Measurements from ENCODE around the gene CCDC169. TPM values are rescaled to one million over a fixed set of nuclear protein-coding genes. Genes with fewer than 3 reads are reported as not detected.

CCDC169 gene
- polyA plus RNA-seq = 3.0 TPM
- long read RNA-seq, donor 1, partial matches to known transcripts = 0 of 1 reads
- long read RNA-seq, donor 1, other reads (novel, unspliced or antisense) = 0 of 1 reads
- long read RNA-seq, donor 2, partial matches to known transcripts = 0 of 2 reads
- long read RNA-seq, donor 2, other reads (novel, unspliced or antisense) = 0 of 2 reads
- long read RNA-seq, donor 3 = 0 reads
- long read RNA-seq, donor 4, partial matches to known transcripts = 0 of 1 reads
- long read RNA-seq, donor 4, other reads (novel, unspliced or antisense) = 0 of 1 reads
- long read RNA-seq, donor 5 = 0 reads
- long read RNA-seq, donor 6, partial matches to known transcripts = 0 of 1 reads
- long read RNA-seq, donor 6, other reads (novel, unspliced or antisense) = 0 of 1 reads
- long read RNA-seq, donor 7 = 0 reads
- long read RNA-seq, donor 8 = 0 reads
- long read RNA-seq, donor 9 = 0 reads
- long read RNA-seq, donor 10 = 0 reads
- long read RNA-seq, donor 11 = 0 reads

GRCh38 chr13:36297366-36298338 lies at the start of gene CCDC169:
CCDC169 (minus strand) TSS chr13:36297814; CDS start chr13:36297719, 95 bp downstream.
- Histone ChIP-seq H3K36me3 (ENCODE audit: control insufficient read depth, insufficient read depth, low read length) (no peaks in the 10 kb centered on the region), H3K4me1 (ENCODE audit: control insufficient read depth, insufficient read depth, low read length) (no peaks in the 10 kb centered on the region), H3K27me3 (ENCODE audit: control insufficient read depth, insufficient read depth, low read length) (peaks cover 3% of the 10 kb centered on the region), H3K4me3 (ENCODE audit: low read length) (peak within 1 kb of the TSS; percentile 75), H3K9me3 (ENCODE audit: control insufficient read depth, low read depth, low read length) (no peaks in the 10 kb centered on the region), H3K27ac (ENCODE audit: low read length) (peak within 1 kb of the TSS; percentile 37)
- WGBS (ENCODE audit: insufficient coverage, low lambda C conversion rate) = no CpG with 5 or more reads among the region's 53 CpGs
- DNase-seq = peak; percentile 56 to 84

GRCh38 chr13:36346222-36347083 lies 48.8 kb upstream of the CCDC169 start, which contains the start of gene SPART:
SPART (minus strand) TSS chr13:36346394; CDS start chr13:36335830, 10,564 bp downstream.
- peak within 1 kb of the TSS; percentile 98 for H3K27ac ChIP-seq (ENCODE audit: low read length)
- peak within 1 kb of the TSS; percentile 83 for H3K4me3 ChIP-seq (ENCODE audit: low read length)
- peak; percentile 86 to 88 for DNase-seq
- no peaks in the 10 kb centered on the region for H3K9me3 ChIP-seq (ENCODE audit: control insufficient read depth, low read depth, low read length)
- no CpG with 5 or more reads among the region's 86 CpGs for WGBS (ENCODE audit: insufficient coverage, low lambda C conversion rate)
- H3K36me3 ChIP-seq (ENCODE audit: control insufficient read depth, insufficient read depth, low read length) = no peaks in the 10 kb centered on the region
- peaks cover 3% of the 10 kb centered on the region for H3K4me1 ChIP-seq (ENCODE audit: control insufficient read depth, insufficient read depth, low read length)
- H3K27me3 ChIP-seq (ENCODE audit: control insufficient read depth, insufficient read depth, low read length) = peaks cover 6% of the 10 kb centered on the region

GRCh38 chr13:36345438-36346221 lies 48.0 kb upstream of the CCDC169 start:
- DNase-seq = peak; percentile 59 to 77
- Histone ChIP-seq H3K4me3 (ENCODE audit: low read length) (peak overlapping the region; percentile 83), H3K27ac (ENCODE audit: low read length) (peak overlapping the region; percentile 98), H3K36me3 (ENCODE audit: control insufficient read depth, insufficient read depth, low read length) (no peaks in the 10 kb centered on the region), H3K4me1 (ENCODE audit: control insufficient read depth, insufficient read depth, low read length) (peaks cover 3% of the 10 kb centered on the region), H3K9me3 (ENCODE audit: control insufficient read depth, low read depth, low read length) (no peaks in the 10 kb centered on the region), H3K27me3 (ENCODE audit: control insufficient read depth, insufficient read depth, low read length) (peaks cover 6% of the 10 kb centered on the region)
- no CpG with 5 or more reads among the region's 50 CpGs for WGBS (ENCODE audit: insufficient coverage, low lambda C conversion rate)

- 39% methylated on average over 5 of the region's 14 CpGs for WGBS (ENCODE audit: insufficient coverage, low lambda C conversion rate)
- Histone ChIP-seq H3K36me3 (ENCODE audit: control insufficient read depth, insufficient read depth, low read length) (no peaks in the 10 kb centered on the region), H3K4me3 (ENCODE audit: low read length) (peak overlapping the region; percentile 83), H3K27me3 (ENCODE audit: control insufficient read depth, insufficient read depth, low read length) (peaks cover 6% of the 10 kb centered on the region), H3K27ac (ENCODE audit: low read length) (peak overlapping the region; percentile 98), H3K4me1 (ENCODE audit: control insufficient read depth, insufficient read depth, low read length) (peaks cover 3% of the 10 kb centered on the region), H3K9me3 (ENCODE audit: control insufficient read depth, low read depth, low read length) (no peaks in the 10 kb centered on the region)
- DNase-seq = no peak
Observed at GRCh38 chr13:36344886-36345437, 47.3 kb upstream of the CCDC169 start.

- 88% methylated on average over 4 of the region's 6 CpGs for WGBS (ENCODE audit: insufficient coverage, low lambda C conversion rate)
- Histone ChIP-seq H3K36me3 (ENCODE audit: control insufficient read depth, insufficient read depth, low read length) (no peaks in the 10 kb centered on the region), H3K27ac (ENCODE audit: low read length) (peak overlapping the region; percentile 98), H3K4me3 (ENCODE audit: low read length) (no peak overlapping the region), H3K9me3 (ENCODE audit: control insufficient read depth, low read depth, low read length) (no peaks in the 10 kb centered on the region), H3K4me1 (ENCODE audit: control insufficient read depth, insufficient read depth, low read length) (peaks cover 3% of the 10 kb centered on the region), H3K27me3 (ENCODE audit: control insufficient read depth, insufficient read depth, low read length) (peaks cover 6% of the 10 kb centered on the region)
- peak in 1 of 2 donors; percentile 15 for DNase-seq
Observed at GRCh38 chr13:36344173-36344572, 46.6 kb upstream of the CCDC169 start.

GRCh38 chr13:36343766-36344165 lies 46.2 kb upstream of the CCDC169 start:
- no peak overlapping the region for H3K4me3 ChIP-seq (ENCODE audit: low read length)
- H3K9me3 ChIP-seq (ENCODE audit: control insufficient read depth, low read depth, low read length) = no peaks in the 10 kb centered on the region
- no peaks in the 10 kb centered on the region for H3K36me3 ChIP-seq (ENCODE audit: control insufficient read depth, insufficient read depth, low read length)
- H3K27me3 ChIP-seq (ENCODE audit: control insufficient read depth, insufficient read depth, low read length) = peaks cover 6% of the 10 kb centered on the region
- DNase-seq = no peak
- H3K4me1 ChIP-seq (ENCODE audit: control insufficient read depth, insufficient read depth, low read length) = peaks cover 3% of the 10 kb centered on the region
- no peak overlapping the region for H3K27ac ChIP-seq (ENCODE audit: low read length)
- WGBS (ENCODE audit: insufficient coverage, low lambda C conversion rate) = no CpG with 5 or more reads among the region's 3 CpGs

GRCh38 chr13:36342715-36343114 lies 45.1 kb upstream of the CCDC169 start:
- H3K27me3 ChIP-seq (ENCODE audit: control insufficient read depth, insufficient read depth, low read length) = peaks cover 6% of the 10 kb centered on the region
- no peak for DNase-seq
- peaks cover 3% of the 10 kb centered on the region for H3K4me1 ChIP-seq (ENCODE audit: control insufficient read depth, insufficient read depth, low read length)
- no peaks in the 10 kb centered on the region for H3K36me3 ChIP-seq (ENCODE audit: control insufficient read depth, insufficient read depth, low read length)
- WGBS (ENCODE audit: insufficient coverage, low lambda C conversion rate) = no CpG with 5 or more reads among the region's 2 CpGs
- no peaks in the 10 kb centered on the region for H3K9me3 ChIP-seq (ENCODE audit: control insufficient read depth, low read depth, low read length)
- H3K4me3 ChIP-seq (ENCODE audit: low read length) = no peak overlapping the region
- H3K27ac ChIP-seq (ENCODE audit: low read length) = no peak overlapping the region

- Histone ChIP-seq H3K9me3 (ENCODE audit: control insufficient read depth, low read depth, low read length) (no peaks in the 10 kb centered on the region), H3K36me3 (ENCODE audit: control insufficient read depth, insufficient read depth, low read length) (no peaks in the 10 kb centered on the region), H3K4me1 (ENCODE audit: control insufficient read depth, insufficient read depth, low read length) (peaks cover 3% of the 10 kb centered on the region), H3K27me3 (ENCODE audit: control insufficient read depth, insufficient read depth, low read length) (peaks cover 6% of the 10 kb centered on the region), H3K4me3 (ENCODE audit: low read length) (no peak overlapping the region), H3K27ac (ENCODE audit: low read length) (no peak overlapping the region)
- DNase-seq = no peak
- WGBS (ENCODE audit: insufficient coverage, low lambda C conversion rate) = 57% methylated on average over 1 of the region's 1 CpG
Observed at GRCh38 chr13:36341718-36342117, 44.1 kb upstream of the CCDC169 start.

GRCh38 chr13:36339600-36340155 lies 42.1 kb upstream of the CCDC169 start:
- H3K4me3 ChIP-seq (ENCODE audit: low read length) = no peak overlapping the region
- DNase-seq = no peak
- no peaks in the 10 kb centered on the region for H3K27me3 ChIP-seq (ENCODE audit: control insufficient read depth, insufficient read depth, low read length)
- H3K4me1 ChIP-seq (ENCODE audit: control insufficient read depth, insufficient read depth, low read length) = no peaks in the 10 kb centered on the region
- H3K27ac ChIP-seq (ENCODE audit: low read length) = no peak overlapping the region
- WGBS (ENCODE audit: insufficient coverage, low lambda C conversion rate) = no CpG with 5 or more reads among the region's 4 CpGs
- H3K36me3 ChIP-seq (ENCODE audit: control insufficient read depth, insufficient read depth, low read length) = peaks cover 8% of the 10 kb centered on the region
- H3K9me3 ChIP-seq (ENCODE audit: control insufficient read depth, low read depth, low read length) = no peaks in the 10 kb centered on the region
